HL-60 (cell line): ENCODE measurements around the gene OBP2A.
"Not testable (repeated sequence)": the region's sequence is repeated elsewhere in the genome, so short reads cannot be mapped to it uniquely, and the experiment has no call there.

Source experiments
- DNase-seq, 2 experiments: peaks; one replicate each; pipeline ENCODE4 v3.0.0-alpha.2; 2010 to 2020; ENCODE audit warnings: low read depth in 1 of 2, low spot score in 1 of 2
- H3K27ac ChIP-seq: fragments of 250-450 bp; sonication (Bioruptor Pico); replicated peaks from 2 replicates; pipeline ENCODE4 v1.5.1; 2020; ENCODE audit warnings: mild to moderate bottlenecking, moderate library complexity
- H3K27me3 ChIP-seq: fragments of 250-450 bp; sonication (Bioruptor Pico); 2 replicates; pipeline ENCODE4 v1.5.1; 2021; ENCODE audit warnings: mild to moderate bottlenecking, moderate library complexity; ENCODE audit not compliant: insufficient read depth, poor library complexity, severe bottlenecking
- H3K4me3 ChIP-seq: replicated peaks from 2 replicates; pipeline ENCODE4 v1.5.1; 2011; ENCODE audit warnings: mild to moderate bottlenecking, control low read depth, low read length; ENCODE audit not compliant: insufficient read depth
- CTCF ChIP-seq: IDR thresholded peaks from one replicate; pipeline ENCODE4 v1.5.1; 2011; ENCODE audit warnings: low read length, control low read depth, inconsistent platforms; ENCODE audit not compliant: insufficient read depth
- GABPA ChIP-seq: IDR thresholded peaks from 2 replicates; pipeline ENCODE4 v1.6.1; 2012; ENCODE audit warnings: low read depth
- POLR2AphosphoS5 ChIP-seq: IDR thresholded peaks from 2 replicates; pipeline ENCODE4 v1.6.1; 2012; ENCODE audit warnings: low read depth
- REST ChIP-seq: IDR thresholded peaks from 2 replicates; pipeline ENCODE4 v1.6.1; 2012; ENCODE audit warnings: low read depth; ENCODE audit not compliant: insufficient replicate concordance
- SPI1 ChIP-seq: IDR thresholded peaks from 2 replicates; pipeline ENCODE4 v1.6.1; 2012; ENCODE audit warnings: low read depth, mild to moderate bottlenecking, borderline replicate concordance

The OBP2A gene

DNA sequence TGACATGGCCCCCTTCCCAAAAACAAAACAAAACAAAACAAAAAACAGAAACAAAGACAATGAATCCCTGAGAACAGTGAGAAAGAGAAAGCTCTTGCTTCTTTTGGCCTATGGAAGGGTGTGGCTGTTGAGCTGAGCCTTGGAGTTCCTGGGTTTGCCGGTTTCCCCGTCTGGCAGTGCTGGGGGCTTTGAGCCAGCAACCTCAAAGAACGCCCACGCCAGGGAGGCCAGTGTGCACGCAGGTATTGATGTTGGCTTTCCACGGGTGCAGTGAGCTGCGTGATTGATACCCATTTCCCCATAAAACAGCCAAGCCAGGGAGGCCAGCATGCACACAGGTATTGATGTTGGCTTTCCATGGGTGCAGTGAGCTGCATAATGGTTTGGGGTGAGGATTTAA is 33.0 kb upstream of the OBP2A start:
- H3K27me3 ChIP-seq, result no peaks in the 10 kb centered on the region
- no peak overlapping the region for H3K4me3 ChIP-seq
- DNase-seq, result no peak
- TF ChIP-seq POLR2AphosphoS5 (no peak), REST (no peak), GABPA (no peak), SPI1 (no peak), CTCF (no peak)
- no peak overlapping the region for H3K27ac ChIP-seq

- Histone ChIP-seq H3K4me3 (no peak overlapping the region), H3K27me3 (no peaks in the 10 kb centered on the region), H3K27ac (no peak overlapping the region)
- TF ChIP-seq REST, result no peak
- TF ChIP-seq POLR2AphosphoS5, result no peak
- no peak for TF ChIP-seq GABPA
- TF ChIP-seq CTCF, result no peak
- TF ChIP-seq SPI1, result no peak
- DNase-seq, result no peak
Measured at GRCh38 chr9:135513351-135513846, 32.5 kb upstream of the OBP2A start.

DNA sequence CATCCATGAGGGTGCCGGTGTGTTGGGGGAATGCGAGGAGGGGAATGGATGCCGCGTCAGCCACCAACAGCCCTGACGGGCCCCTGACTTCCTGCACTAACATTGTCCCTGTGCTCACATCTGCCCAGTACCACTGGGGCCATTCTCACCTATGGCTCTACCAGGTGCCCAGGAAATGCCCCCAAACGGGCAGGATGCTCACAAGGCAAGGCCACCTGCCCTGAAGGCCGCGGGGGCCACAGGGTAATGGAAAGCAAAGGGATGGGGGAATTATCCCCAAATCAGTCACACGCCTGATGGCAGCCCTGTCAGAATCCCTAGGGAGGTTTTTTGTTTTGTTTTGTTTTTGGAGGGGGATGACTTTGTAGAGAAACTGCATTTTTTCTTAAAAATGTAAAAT is 32.0 kb upstream of the OBP2A start:
- not testable (repeated sequence) for DNase-seq, H3K27me3 ChIP-seq, H3K4me3 ChIP-seq

GRCh38 chr9:135514342-135515082 is 31.4 kb upstream of the OBP2A start:
- DNase-seq, result no peak
- Histone ChIP-seq H3K27me3 (no peaks in the 10 kb centered on the region), H3K27ac (no peak overlapping the region), H3K4me3 (no peak overlapping the region)
- TF ChIP-seq SPI1, result no peak
- TF ChIP-seq CTCF, result no peak
- no peak for TF ChIP-seq REST
- no peak for TF ChIP-seq POLR2AphosphoS5
- TF ChIP-seq GABPA, result no peak

More for the DNA sequence above, 32.0 kb upstream of the OBP2A start:
- H3K27ac ChIP-seq, result not testable (repeated sequence)
